Smooth muscle cell (in vitro differentiated cells): ENCODE measurements around the gene TGFBR1. TPM values are rescaled to one million over a fixed set of nuclear protein-coding genes. Genes with fewer than 3 reads are reported as not detected.
A peak's percentile ranks its signal among the peaks of the same experiment; 100 is the strongest.

Experiments
- DNase-seq: peaks from one replicate; lab custom pipeline; 2025; ENCODE audit not compliant: unreplicated experiment; lab: John Stamatoyannopoulos, UW
- H2AFZ ChIP-seq: fragments of 200-600 bp; sonication (generic); 2 replicates; pipeline ENCODE4 v1.6.0; 2016; ENCODE audit warnings: antibody characterized with exemption, low read depth, mild to moderate bottlenecking
- H3F3A ChIP-seq: fragments of 200-600 bp; sonication (generic); 2 replicates; pipeline ENCODE4 v1.6.0; 2017; ENCODE audit warnings: antibody characterized with exemption, low read depth
- H3K27ac ChIP-seq: fragments of 200-600 bp; sonication (generic); 2 replicates; pipeline ENCODE4 v1.5.1; 2016; ENCODE audit warnings: low read depth, mild to moderate bottlenecking
- H3K27me3 ChIP-seq: fragments of 200-600 bp; sonication (generic); 2 replicates; pipeline ENCODE4 v1.6.1; 2016; ENCODE audit warnings: low read depth, mild to moderate bottlenecking
- H3K36me3 ChIP-seq: fragments of 200-600 bp; sonication (generic); 2 replicates; pipeline ENCODE4 v1.5.1; 2016; ENCODE audit warnings: low read depth
- H3K4me1 ChIP-seq: fragments of 200-600 bp; sonication (generic); 2 replicates; pipeline ENCODE4 v1.5.1; 2016; ENCODE audit warnings: low read depth
- H3K4me2 ChIP-seq: fragments of 200-600 bp; sonication (generic); 2 replicates; pipeline ENCODE4 v1.6.0; 2016; ENCODE audit warnings: mild to moderate bottlenecking
- H3K4me3 ChIP-seq: fragments of 200-600 bp; sonication (generic); 2 replicates; pipeline ENCODE4 v1.5.1; 2016; ENCODE audit warnings: mild to moderate bottlenecking
- H3K79me2 ChIP-seq: fragments of 200-600 bp; sonication (generic); 2 replicates; pipeline ENCODE4 v1.6.0; 2016; ENCODE audit warnings: low read depth, mild to moderate bottlenecking
- H3K9ac ChIP-seq: fragments of 200-600 bp; sonication (generic); 2 replicates; pipeline ENCODE4 v1.6.0; 2016; ENCODE audit warnings: low read depth
- H3K9me3 ChIP-seq: fragments of 200-600 bp; sonication (generic); replicated peaks from 2 replicates; pipeline ENCODE4 v1.5.1; 2016; ENCODE audit warnings: low read depth
- H4K20me1 ChIP-seq: fragments of 200-600 bp; sonication (generic); 2 replicates; pipeline ENCODE4 v1.6.0; 2016; ENCODE audit warnings: low read depth
- CTCF ChIP-seq: fragments of 200-600 bp; sonication (generic); IDR thresholded peaks from 2 replicates; pipeline ENCODE4 v1.5.1; 2017; ENCODE audit warnings: borderline replicate concordance, mild to moderate bottlenecking, antibody characterized with exemption; ENCODE audit not compliant: insufficient read depth, poor library complexity, severe bottlenecking
- WGBS: methylation state at CpG from one replicate; pipeline ENCODE4 v1.1.7; 2016; ENCODE audit warnings: low lambda C conversion rate; 5-methylcytosine and 5-hydroxymethylcytosine counted together
- polyA plus RNA-seq: library from polyadenylated mRNA; unstranded; fragments of >200 nt; fragmentation: Nextera tagmentation; extraction: Ambion mirVana; gene quantifications from 2 replicates; pipeline ENCODE4 v1.2.1, GENCODE V29; 2016
- total RNA-seq: library from RNA; depleted of rRNA; stranded (reverse); fragments of >200 nt; gene quantifications from 2 replicates; pipeline ENCODE4 v1.2.3, GENCODE V29; 2014

Gene TGFBR1
- total and polyA plus RNA-seq, 2 experiments from 2014 or later, result 87.8 to 240 TPM

GRCh38 chr9:99056886-99057664 lies 47.8 kb upstream of the TGFBR1 start:
- Histone ChIP-seq H3K27me3 (no peaks in the 10 kb centered on the region), H3K79me2 (no peaks in the 10 kb centered on the region), H3F3A (peaks cover 35% of the 10 kb centered on the region), H3K4me2 (peak overlapping the region; percentile 56), H3K36me3 (no peaks in the 10 kb centered on the region), H3K4me3 (no peak overlapping the region), H4K20me1 (no peaks in the 10 kb centered on the region), H3K9ac (peak overlapping the region; percentile 32), H3K27ac (peak overlapping the region; percentile 86), H3K4me1 (peaks cover 8% of the 10 kb centered on the region), H3K9me3 (no peaks in the 10 kb centered on the region), H2AFZ (no peak overlapping the region)
- no peak for DNase-seq
- 43% methylated on average over 5 of the region's 5 CpGs for WGBS
- TF ChIP-seq CTCF, result no peak

- Histone ChIP-seq H3K36me3 (no peaks in the 10 kb centered on the region), H3K9ac (peak overlapping the region; percentile 32), H3K79me2 (no peaks in the 10 kb centered on the region), H3K4me1 (peaks cover 8% of the 10 kb centered on the region), H3K27ac (peak overlapping the region; percentile 86), H3K9me3 (no peaks in the 10 kb centered on the region), H3F3A (peaks cover 35% of the 10 kb centered on the region), H3K27me3 (no peaks in the 10 kb centered on the region), H4K20me1 (no peaks in the 10 kb centered on the region), H2AFZ (no peak overlapping the region), H3K4me2 (peak overlapping the region; percentile 56), H3K4me3 (no peak overlapping the region)
- WGBS, result 49% methylated on average over 7 of the region's 7 CpGs
- TF ChIP-seq CTCF, result no peak
- no peak for DNase-seq
Measured at GRCh38 chr9:99057665-99058625, 47.0 kb upstream of the TGFBR1 start.

- WGBS, result 67% methylated on average over 8 of the region's 8 CpGs
- DNase-seq, result no peak
- TF ChIP-seq CTCF, result no peak
- H3F3A ChIP-seq, result peaks cover 35% of the 10 kb centered on the region
- peak overlapping the region; percentile 2 for H3K9ac ChIP-seq
- H3K4me2 ChIP-seq, result peak overlapping the region; percentile 56
- no peak overlapping the region for H2AFZ ChIP-seq
- H3K9me3 ChIP-seq, result no peaks in the 10 kb centered on the region
- peaks cover 8% of the 10 kb centered on the region for H3K4me1 ChIP-seq
- H4K20me1 ChIP-seq, result no peaks in the 10 kb centered on the region
- H3K79me2 ChIP-seq, result no peaks in the 10 kb centered on the region
- no peak overlapping the region for H3K4me3 ChIP-seq
- H3K36me3 ChIP-seq, result no peaks in the 10 kb centered on the region
- no peaks in the 10 kb centered on the region for H3K27me3 ChIP-seq
- H3K27ac ChIP-seq, result peak overlapping the region; percentile 86
Measured at GRCh38 chr9:99058964-99059921, 45.7 kb upstream of the TGFBR1 start.
